Astrocyte (in vitro differentiated cells and primary cell): ENCODE results near the gene ERGIC3. TPM values are rescaled to one million over a fixed set of nuclear protein-coding genes. Genes with fewer than 3 reads are reported as not detected.

Experiments used
- DNase-seq: peaks from one replicate; pipeline ENCODE4 v3.0.0-alpha.2; 2010; ENCODE audit warnings: low read depth
- FAIRE-seq: peaks from 2 replicates; lab custom pipeline; 2011; peaks lifted over from hg19 to GRCh38; lab: Jason Lieb, UNC
- H2AFZ ChIP-seq: 2 replicates; pipeline ENCODE4 v1.6.0; 2012; ENCODE audit warnings: low read depth, low read length, inconsistent platforms
- H3K27ac ChIP-seq: 2 replicates; pipeline ENCODE4 v1.5.1; 2011; ENCODE audit warnings: low read depth, low read length, inconsistent platforms
- H3K27me3 ChIP-seq: 2 replicates; pipeline ENCODE4 v1.6.0; 2011; ENCODE audit warnings: low read length, inconsistent platforms; ENCODE audit not compliant: insufficient read depth
- H3K36me3 ChIP-seq: 2 replicates; pipeline ENCODE4 v1.5.1; 2011; ENCODE audit warnings: low read length, inconsistent platforms; ENCODE audit not compliant: insufficient read depth
- H3K4me1 ChIP-seq: 2 replicates; pipeline ENCODE4 v1.5.1; 2011; ENCODE audit warnings: low read length, inconsistent platforms; ENCODE audit not compliant: insufficient read depth
- H3K4me2 ChIP-seq: 2 replicates; pipeline ENCODE4 v1.6.0; 2012; ENCODE audit warnings: low read length, inconsistent platforms
- H3K4me3 ChIP-seq: 2 replicates; pipeline ENCODE4 v1.5.1; 2011; ENCODE audit warnings: low read depth, mild to moderate bottlenecking, low read length, inconsistent platforms; ENCODE audit not compliant: insufficient read depth
- H3K79me2 ChIP-seq: 2 replicates; pipeline ENCODE4 v1.6.0; 2012; ENCODE audit warnings: mild to moderate bottlenecking, low read length, inconsistent platforms; ENCODE audit not compliant: insufficient read depth
- H3K9ac ChIP-seq: 2 replicates; pipeline ENCODE4 v1.6.0; 2012; ENCODE audit warnings: mild to moderate bottlenecking, low read length, inconsistent platforms
- H3K9me3 ChIP-seq: 2 replicates; pipeline ENCODE4 v1.5.1; 2012; ENCODE audit warnings: low read depth, mild to moderate bottlenecking, low read length, inconsistent platforms; ENCODE audit not compliant: insufficient read depth
- H4K20me1 ChIP-seq: 2 replicates; pipeline ENCODE4 v1.6.0; 2012; ENCODE audit warnings: low read length, inconsistent platforms; ENCODE audit not compliant: insufficient read depth
- H3K27ac Mint-ChIP-seq: one replicate; pipeline ENCODE4 v1.8.0; 2021; ENCODE audit warnings: mild to moderate bottlenecking, mixed read lengths; ENCODE audit not compliant: unreplicated experiment
- H3K27me3 Mint-ChIP-seq: one replicate; pipeline ENCODE4 v1.8.0; 2021; ENCODE audit warnings: low read depth, mixed read lengths; ENCODE audit not compliant: unreplicated experiment
- H3K36me3 Mint-ChIP-seq: one replicate; pipeline ENCODE4 v1.8.0; 2021; ENCODE audit warnings: low read depth, mixed read lengths; ENCODE audit not compliant: unreplicated experiment
- H3K4me1 Mint-ChIP-seq: one replicate; pipeline ENCODE4 v1.8.0; 2021; ENCODE audit warnings: low read depth, mixed read lengths; ENCODE audit not compliant: unreplicated experiment
- H3K4me3 Mint-ChIP-seq: one replicate; pipeline ENCODE4 v1.8.0; 2021; ENCODE audit warnings: mild to moderate bottlenecking, moderate library complexity, mixed read lengths; ENCODE audit not compliant: unreplicated experiment
- H3K9me3 Mint-ChIP-seq: one replicate; pipeline ENCODE4 v1.8.0; 2021; ENCODE audit warnings: mild to moderate bottlenecking, mixed read lengths; ENCODE audit not compliant: unreplicated experiment
- EZH2 ChIP-seq: IDR thresholded peaks from 2 replicates; pipeline ENCODE4 v1.6.1; 2012; ENCODE audit warnings: mild to moderate bottlenecking, low read length, inconsistent platforms; ENCODE audit not compliant: insufficient read depth
- total RNA-seq: library from RNA; stranded (reverse); gene quantifications from 2 replicates; pipeline ENCODE4 v1.2.1, GENCODE V29; 2021
- TF ChIP-seq, protein P1 (sequence below): IDR thresholded peaks from 2 replicates; pipeline ENCODE4 v1.5.1; 2011; ENCODE audit warnings: low read depth, mild to moderate bottlenecking, inconsistent platforms, low read length, moderate library complexity; ENCODE audit not compliant: insufficient read depth

The ERGIC3 gene
- total RNA-seq, 1 donor from 2014 or later = 198 TPM

DNA sequence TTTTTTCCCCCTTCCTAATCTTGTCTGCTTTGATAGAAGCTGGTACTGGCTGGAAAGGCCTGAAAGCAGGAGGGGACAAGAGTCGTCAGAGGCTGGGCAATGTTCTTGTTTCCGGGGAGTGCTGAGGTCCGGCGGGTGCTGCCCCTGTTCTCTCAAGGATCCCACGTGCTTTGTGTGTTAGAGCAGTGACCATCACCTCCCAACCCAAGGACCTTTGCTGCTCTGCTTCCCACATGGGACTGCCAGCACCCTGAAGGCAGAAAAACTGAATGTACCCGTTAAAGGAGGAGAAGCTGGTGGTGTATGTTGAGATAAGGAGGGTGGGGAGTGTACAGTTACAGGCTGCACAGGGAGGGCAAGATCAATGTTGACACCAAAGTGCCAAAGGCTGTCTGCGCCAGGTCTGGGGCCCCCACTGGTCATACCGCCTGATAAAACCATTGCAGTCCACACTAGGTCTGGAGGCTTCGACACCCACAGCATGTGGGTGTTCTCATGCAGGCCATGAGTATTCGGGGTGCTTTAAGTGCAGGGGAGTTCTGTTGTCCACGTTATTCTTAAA, 27.4 kb upstream of the ERGIC3 start:
- no peaks in the 10 kb centered on the region for H3K9me3 Mint-ChIP-seq
- FAIRE-seq (no peak), DNase-seq (no peak)
- H2AFZ ChIP-seq = no peak overlapping the region
- H4K20me1 ChIP-seq = peaks cover 36% of the 10 kb centered on the region
- no peak overlapping the region for H3K4me2 ChIP-seq
- TF ChIP-seq, protein P1, sequence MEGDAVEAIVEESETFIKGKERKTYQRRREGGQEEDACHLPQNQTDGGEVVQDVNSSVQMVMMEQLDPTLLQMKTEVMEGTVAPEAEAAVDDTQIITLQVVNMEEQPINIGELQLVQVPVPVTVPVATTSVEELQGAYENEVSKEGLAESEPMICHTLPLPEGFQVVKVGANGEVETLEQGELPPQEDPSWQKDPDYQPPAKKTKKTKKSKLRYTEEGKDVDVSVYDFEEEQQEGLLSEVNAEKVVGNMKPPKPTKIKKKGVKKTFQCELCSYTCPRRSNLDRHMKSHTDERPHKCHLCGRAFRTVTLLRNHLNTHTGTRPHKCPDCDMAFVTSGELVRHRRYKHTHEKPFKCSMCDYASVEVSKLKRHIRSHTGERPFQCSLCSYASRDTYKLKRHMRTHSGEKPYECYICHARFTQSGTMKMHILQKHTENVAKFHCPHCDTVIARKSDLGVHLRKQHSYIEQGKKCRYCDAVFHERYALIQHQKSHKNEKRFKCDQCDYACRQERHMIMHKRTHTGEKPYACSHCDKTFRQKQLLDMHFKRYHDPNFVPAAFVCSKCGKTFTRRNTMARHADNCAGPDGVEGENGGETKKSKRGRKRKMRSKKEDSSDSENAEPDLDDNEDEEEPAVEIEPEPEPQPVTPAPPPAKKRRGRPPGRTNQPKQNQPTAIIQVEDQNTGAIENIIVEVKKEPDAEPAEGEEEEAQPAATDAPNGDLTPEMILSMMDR = no peak
- TF ChIP-seq EZH2 = no peak
- H3K27ac Mint-ChIP-seq = peak overlapping the region; percentile 34
- H3K79me2 ChIP-seq = no peaks in the 10 kb centered on the region
- H3K4me1 ChIP-seq = peaks cover 13% of the 10 kb centered on the region
- no peak overlapping the region for H3K9ac ChIP-seq
- H3K9me3 ChIP-seq = no peaks in the 10 kb centered on the region
- peaks cover 14% of the 10 kb centered on the region for H3K4me1 Mint-ChIP-seq
- H3K4me3 ChIP-seq = no peak overlapping the region
- no peaks in the 10 kb centered on the region for H3K27me3 ChIP-seq
- H3K36me3 ChIP-seq = peaks cover 13% of the 10 kb centered on the region
- no peaks in the 10 kb centered on the region for H3K27me3 Mint-ChIP-seq
- H3K4me3 Mint-ChIP-seq = no peak overlapping the region
- H3K36me3 Mint-ChIP-seq = peaks cover 25% of the 10 kb centered on the region
- no peak overlapping the region for H3K27ac ChIP-seq

DNA sequence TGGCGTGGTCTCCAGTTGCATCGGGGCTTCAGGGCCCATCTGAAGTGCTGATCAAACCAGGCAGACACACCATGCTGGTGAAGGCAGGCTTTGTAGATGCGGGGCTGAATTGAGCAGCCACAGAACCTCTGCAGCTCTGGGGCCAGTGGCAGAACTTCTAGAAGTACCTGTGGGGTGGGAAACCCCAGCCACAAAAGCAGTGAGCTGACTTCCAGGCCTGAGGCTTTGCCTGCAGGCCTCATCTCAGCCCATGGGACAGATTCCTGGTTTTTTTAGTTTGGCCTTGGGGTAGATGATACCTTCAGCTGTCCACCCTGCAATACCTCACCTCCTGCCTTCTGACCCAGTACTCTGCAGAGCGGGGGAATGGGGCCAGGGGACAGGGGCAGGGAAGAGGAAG, 26.5 kb upstream of the ERGIC3 start:
- Histone ChIP-seq H3K9me3 (no peaks in the 10 kb centered on the region), H3K79me2 (no peaks in the 10 kb centered on the region), H3K4me3 (no peak overlapping the region), H3K27me3 (no peaks in the 10 kb centered on the region), H3K4me1 (peaks cover 13% of the 10 kb centered on the region), H3K4me2 (no peak overlapping the region), H3K36me3 (peaks cover 7% of the 10 kb centered on the region), H3K27ac (no peak overlapping the region), H3K9ac (no peak overlapping the region), H2AFZ (no peak overlapping the region), H4K20me1 (peaks cover 35% of the 10 kb centered on the region)
- Mint-ChIP-seq H3K36me3 (peaks cover 19% of the 10 kb centered on the region), H3K4me1 (peaks cover 14% of the 10 kb centered on the region), H3K9me3 (no peaks in the 10 kb centered on the region), H3K27ac (no peak overlapping the region), H3K4me3 (no peak overlapping the region), H3K27me3 (no peaks in the 10 kb centered on the region)
- TF ChIP-seq, protein P1 = no peak
- no peak for TF ChIP-seq EZH2
- DNase-seq (no peak), FAIRE-seq (no peak)

DNA sequence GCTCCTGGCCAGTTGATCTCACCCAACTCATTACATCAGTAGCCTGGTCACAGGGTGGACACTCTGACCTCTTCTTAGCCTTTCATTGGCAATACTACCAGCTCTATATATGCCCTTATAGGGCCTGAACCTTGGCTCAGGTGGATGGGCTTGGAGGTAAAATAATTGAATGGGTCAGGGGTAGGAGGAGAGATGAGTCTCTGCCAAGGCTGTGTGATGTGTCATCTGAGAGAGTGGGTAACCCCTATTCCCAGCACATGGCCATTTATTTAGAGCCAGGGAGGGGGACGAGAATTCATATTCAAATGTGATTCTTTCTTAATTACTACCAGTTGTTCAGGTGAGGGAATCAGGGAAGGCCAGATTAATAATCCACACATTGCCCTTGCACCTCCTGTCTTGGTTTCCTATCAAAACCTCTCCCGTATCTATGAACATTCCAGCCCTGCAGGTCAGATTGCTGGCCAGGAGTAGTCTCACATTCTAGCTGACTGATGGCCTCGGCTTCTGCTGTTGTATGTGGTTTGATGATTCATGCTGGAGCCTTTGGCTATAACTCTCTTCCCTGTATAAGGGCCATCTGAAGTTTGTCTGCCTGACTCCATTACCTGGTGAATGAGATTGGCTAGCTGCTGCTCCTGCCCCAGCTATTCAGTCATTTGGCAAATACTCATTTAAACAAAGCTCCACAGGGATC, 25.8 kb upstream of the ERGIC3 start:
- Mint-ChIP-seq H3K27me3 (no peaks in the 10 kb centered on the region), H3K27ac (peak overlapping the region; percentile 78), H3K4me1 (peaks cover 18% of the 10 kb centered on the region), H3K4me3 (no peak overlapping the region), H3K36me3 (peaks cover 17% of the 10 kb centered on the region), H3K9me3 (peaks cover under 1% of the 10 kb centered on the region)
- peak overlapping the region; percentile 50 for H3K4me2 ChIP-seq
- peaks cover 34% of the 10 kb centered on the region for H4K20me1 ChIP-seq
- H3K9ac ChIP-seq = no peak overlapping the region
- H3K4me3 ChIP-seq = no peak overlapping the region
- peaks cover 13% of the 10 kb centered on the region for H3K4me1 ChIP-seq
- no peaks in the 10 kb centered on the region for H3K9me3 ChIP-seq
- TF ChIP-seq, protein P1 = no peak
- no peak for TF ChIP-seq EZH2
- H2AFZ ChIP-seq = no peak overlapping the region
- DNase-seq (peak; percentile 91), FAIRE-seq (peak; percentile 71)
- no peaks in the 10 kb centered on the region for H3K79me2 ChIP-seq
- H3K27me3 ChIP-seq = no peaks in the 10 kb centered on the region
- no peak overlapping the region for H3K27ac ChIP-seq
- H3K36me3 ChIP-seq = peaks cover 4% of the 10 kb centered on the region
